AG04449 (cell line): ENCODE data around the gene PCBP2.

ENCODE experiments used
- CTCF ChIA-PET: fragments of 350-600 bp; formaldehyde crosslinking; extraction: SDS; loops from one replicate; lab custom pipeline; 2021; ENCODE audit warnings: antibody characterized with exemption; lab: Yijun Ruan, JAX
- POLR2A ChIA-PET: fragments of 400-600, 350-600 bp; formaldehyde crosslinking; extraction: SDS; loops from one replicate; lab custom pipeline; 2020; ENCODE audit warnings: antibody characterized with exemption, inconsistent platforms; lab: Yijun Ruan, JAX
- DNase-seq: peaks from one replicate; pipeline ENCODE4 v3.0.0-alpha.2; 2010; ENCODE audit warnings: low read depth, low spot score
- H3K4me3 ChIP-seq: 2 replicates; pipeline ENCODE4 v1.5.1; 2011; ENCODE audit warnings: low read depth, mild to moderate bottlenecking, control low read depth, low read length
- CTCF ChIP-seq: IDR thresholded peaks from one replicate; pipeline ENCODE4 v1.5.1; 2011; ENCODE audit warnings: mild to moderate bottlenecking, moderate library complexity, low read length, control low read depth, inconsistent platforms; ENCODE audit not compliant: insufficient read depth; ENCODE audit errors: missing control alignments

Gene PCBP2

GRCh38 chr12:53466640-53467039 lies 14.7 kb downstream of the PCBP2 start:
- TF ChIP-seq CTCF = no peak
- CTCF ChIA-PET = interaction anchor here (0.6 to 3.2 kb wide), 3 partner anchors 10 to 114 kb away, joined by 3 to 19 read pairs (median 11); no protein-coding TSS in a partner anchor
- no peak overlapping the region for H3K4me3 ChIP-seq
- no peak for DNase-seq
- POLR2A ChIA-PET = no interaction called here

DNA sequence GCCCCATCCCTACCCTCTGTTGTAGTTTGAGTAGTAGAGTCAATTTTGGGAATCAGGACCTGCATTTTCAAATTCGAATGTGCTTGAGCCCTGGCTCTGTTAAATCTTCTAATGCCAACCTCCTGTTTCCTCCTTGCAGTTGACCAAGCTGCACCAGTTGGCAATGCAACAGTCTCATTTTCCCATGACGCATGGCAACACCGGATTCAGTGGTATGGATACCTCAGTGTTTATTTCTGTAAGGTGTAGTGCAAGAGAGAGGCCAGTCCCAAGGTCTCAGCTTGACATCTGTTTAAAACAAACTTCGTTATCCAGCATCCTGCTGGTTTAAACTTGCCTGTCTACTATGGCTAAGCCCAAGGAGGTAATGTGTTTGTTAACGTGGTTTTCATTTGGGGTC lies 15.2 kb downstream of the PCBP2 start:
- POLR2A ChIA-PET = no interaction called here
- CTCF ChIA-PET = interaction anchor here (0.6 to 3.2 kb wide), 3 partner anchors 10 to 115 kb away, joined by 3 to 19 read pairs (median 11); no protein-coding TSS in a partner anchor
- no peak for DNase-seq
- no peak for TF ChIP-seq CTCF
- H3K4me3 ChIP-seq = no peak overlapping the region

GRCh38 chr12:53467880-53468279 lies 16.0 kb downstream of the PCBP2 start:
- no peak overlapping the region for H3K4me3 ChIP-seq
- no peak for DNase-seq
- ChIA-PET CTCF (interaction anchor here (1.2 to 2.9 kb wide), 3 partner anchors 9 to 12 kb away, joined by 4 to 11 read pairs (median 4); no protein-coding TSS in a partner anchor), POLR2A (no interaction called here)
- no peak for TF ChIP-seq CTCF

DNA sequence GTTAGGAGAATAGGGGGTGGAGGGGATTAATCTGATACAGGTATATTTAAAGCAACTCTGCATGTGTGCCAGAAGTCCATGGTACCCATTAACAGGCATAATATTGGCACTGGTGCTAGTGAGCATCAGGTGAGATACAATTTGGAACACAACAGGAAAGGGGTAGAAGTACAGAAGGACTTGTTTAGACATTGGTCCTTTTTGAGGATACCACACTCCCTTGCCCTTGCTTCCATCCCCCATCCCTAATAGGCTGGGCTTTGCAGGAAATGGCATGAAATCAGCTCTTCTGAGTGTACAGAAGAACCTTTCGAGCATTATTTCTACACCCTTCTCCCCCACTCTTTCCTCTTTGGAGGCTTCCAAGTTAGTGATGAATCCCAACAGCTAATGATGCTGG lies 16.4 kb downstream of the PCBP2 start:
- ChIA-PET POLR2A (no interaction called here), CTCF (interaction anchor here (1.2 to 2.9 kb wide), 3 partner anchors 8 to 11 kb away, joined by 4 to 11 read pairs (median 4); no protein-coding TSS in a partner anchor)
- no peak overlapping the region for H3K4me3 ChIP-seq
- no peak for TF ChIP-seq CTCF
- no peak for DNase-seq

GRCh38 chr12:53472056-53472582 lies 20.2 kb downstream of the PCBP2 start:
- no peak for TF ChIP-seq CTCF
- POLR2A ChIA-PET = no interaction called here
- H3K4me3 ChIP-seq = no peak overlapping the region
- CTCF ChIA-PET = interaction anchor here (0.7 to 11.2 kb wide), 4 partner anchors 16 to 120 kb away, joined by 3 to 99 read pairs (median 44); partner anchors contain the start of gene NPFF
- no peak for DNase-seq

DNA sequence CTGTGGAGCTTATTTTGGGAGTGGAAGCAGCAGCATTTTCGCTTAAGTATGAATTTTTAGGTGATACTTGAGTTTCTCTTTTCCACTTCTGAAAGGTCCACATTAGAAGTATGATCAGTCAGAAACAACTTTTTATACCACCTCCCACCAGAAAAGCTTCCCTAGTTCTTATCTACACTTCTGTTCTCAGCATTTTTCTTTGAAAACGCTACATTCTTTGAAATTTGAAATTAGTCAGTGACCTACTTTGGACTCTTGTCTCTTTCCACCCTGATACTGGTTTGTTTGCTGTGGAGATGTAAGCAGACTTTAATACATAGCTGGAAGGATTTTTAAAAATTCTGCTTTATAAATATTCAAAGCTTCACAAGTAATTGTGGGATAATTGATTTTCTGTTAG lies 22.2 kb downstream of the PCBP2 start:
- ChIA-PET POLR2A (interaction anchor here (0.9 to 1.7 kb wide), 2 partner anchors 11 to 27 kb away, joined by 3 to 4 read pairs; no protein-coding TSS in a partner anchor), CTCF (interaction anchor here (1.1 to 11.2 kb wide), 8 partner anchors 8 to 150 kb away, joined by 3 to 99 read pairs (median 4); partner anchors contain the start of genes NPFF and TARBP2)
- H3K4me3 ChIP-seq = no peak overlapping the region
- TF ChIP-seq CTCF = no peak
- DNase-seq = no peak
